NT2/D1 (cell line): ENCODE measurements around the gene IL12RB1.

Experiments
- YY1 ChIP-seq: IDR thresholded peaks from 2 replicates; pipeline ENCODE4 v1.6.1; 2011; ENCODE audit not compliant: insufficient read length, insufficient read depth
- ZNF274 ChIP-seq: IDR thresholded peaks from 2 replicates; pipeline ENCODE4 v1.6.1; 2011; ENCODE audit warnings: mild to moderate bottlenecking, low read depth, low read length

DNA sequence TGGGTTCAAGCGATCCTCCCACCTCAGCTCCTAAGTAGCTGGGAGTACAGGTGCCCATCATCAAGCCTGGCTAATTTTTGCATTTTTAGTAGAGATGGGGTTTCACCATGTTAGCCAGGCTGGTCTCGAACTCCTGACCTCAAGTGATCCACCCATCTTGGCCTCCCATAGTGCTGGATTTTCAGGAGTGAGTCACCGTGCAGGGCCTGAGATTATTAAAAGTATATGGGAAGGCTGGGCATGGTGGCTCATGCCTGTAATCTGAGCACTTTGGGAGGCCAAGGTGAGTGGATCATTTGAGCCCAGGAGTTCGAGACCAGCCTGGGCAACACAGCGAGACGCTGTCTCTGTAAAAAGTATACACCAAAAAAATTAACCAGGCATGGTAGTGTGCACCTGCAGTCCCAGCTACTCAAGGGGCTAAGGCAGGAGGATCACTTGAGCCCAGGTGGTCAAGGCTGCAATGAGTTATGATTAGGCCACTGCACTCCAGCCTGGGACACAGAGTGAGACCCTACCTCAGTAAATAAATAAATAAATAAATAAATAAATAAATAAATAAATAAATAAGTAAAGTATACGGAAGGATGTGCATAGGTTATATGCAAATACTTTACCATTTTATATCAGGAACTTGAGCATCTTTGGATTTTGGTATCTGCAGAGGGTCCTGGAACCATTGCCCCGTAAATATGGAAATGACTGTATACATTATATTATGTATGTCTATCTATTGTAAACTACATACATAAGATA lies 854 bp downstream of the IL12RB1 start:
- no peak for TF ChIP-seq ZNF274
- TF ChIP-seq YY1, result no peak
